ENCODE measurements around the gene ATOH7. TPM values are rescaled to one million over a fixed set of nuclear protein-coding genes. Genes with fewer than 3 reads are reported as not detected.

Gene ATOH7
- total RNA-seq, 1 donor from 2014 or later, result not detected

Other genes with a start within 250 kb of the ATOH7 start
- 79.5 TPM for gene HERC4, start 156.8 kb downstream of the ATOH7 start, total RNA-seq
- 0.08 TPM for gene MYPN, start 122.6 kb downstream of the ATOH7 start, total RNA-seq
- 103 TPM for gene HNRNPH3, start 100.0 kb upstream of the ATOH7 start, total RNA-seq
- 13.9 TPM for gene PBLD, start 100.8 kb upstream of the ATOH7 start, total RNA-seq
- 43.6 TPM for gene RUFY2, start 175.2 kb upstream of the ATOH7 start, total RNA-seq
- gene DNA2, start 239.9 kb upstream of the ATOH7 start, total RNA-seq, result 4.4 TPM